HepG2 (cell line): Measurements from ENCODE around the gene PFDN5. TPM values are rescaled to one million over a fixed set of nuclear protein-coding genes. Genes with fewer than 3 reads are reported as not detected.

ENCODE experiments used
- AGO2 ChIP-seq: fragments of 200-400 bp; formaldehyde crosslinking; optimal IDR thresholded peaks from 2 replicates; pipeline ENCODE3; 2017; ENCODE audit warnings: mild to moderate bottlenecking, low read depth, low read length, moderate library complexity
- CENPX ChIP-seq: sonication (generic); formaldehyde crosslinking; IDR thresholded peaks from 2 replicates; pipeline ENCODE4 v1.9.0; 2021; ENCODE audit warnings: mild to moderate bottlenecking, missing genetic modification reagents, moderate library complexity
- EEA1 ChIP-seq: sonication (generic); formaldehyde crosslinking; IDR thresholded peaks from 2 replicates; pipeline ENCODE4 v1.5.1; 2020; ENCODE audit warnings: mild to moderate bottlenecking, missing genetic modification reagents, borderline replicate concordance
- ETV6 ChIP-seq: sonication (generic); formaldehyde crosslinking; conservative IDR thresholded peaks from 2 replicates; pipeline ENCODE4 v1.4.0; 2020; ENCODE audit warnings: missing genetic modification reagents
- GPN1 ChIP-seq: sonication (generic); formaldehyde crosslinking; IDR thresholded peaks from 2 replicates; pipeline ENCODE4 v1.5.1; 2020; ENCODE audit warnings: missing genetic modification reagents, borderline replicate concordance
- HMG20A ChIP-seq: IDR thresholded peaks from 2 replicates; pipeline ENCODE4 v1.6.1; 2016; ENCODE audit warnings: borderline replicate concordance
- JUN ChIP-seq: sonication (generic); formaldehyde crosslinking; IDR thresholded peaks from 2 replicates; pipeline ENCODE4 v1.4.0; 2020; ENCODE audit warnings: mild to moderate bottlenecking, missing genetic modification reagents
- MAF1 ChIP-seq: sonication (generic); formaldehyde crosslinking; IDR thresholded peaks from 2 replicates; pipeline ENCODE4 v1.5.0; 2020; ENCODE audit warnings: missing genetic modification reagents, borderline replicate concordance
- MEIS1 ChIP-seq: sonication (generic); formaldehyde crosslinking; IDR thresholded peaks from 2 replicates; pipeline ENCODE4 v1.9.0; 2021; ENCODE audit warnings: mild to moderate bottlenecking, missing genetic modification reagents, moderate library complexity, borderline replicate concordance
- NFATC3 ChIP-seq: sonication (generic); formaldehyde crosslinking; IDR thresholded peaks from 2 replicates; pipeline ENCODE4 v1.5.1; 2020; ENCODE audit warnings: mild to moderate bottlenecking, missing genetic modification reagents
- NR1H2 ChIP-seq: sonication (generic); formaldehyde crosslinking; IDR thresholded peaks from 2 replicates; pipeline ENCODE4 v1.8.1; 2022; ENCODE audit warnings: low read depth, missing genetic modification reagents, borderline replicate concordance
- PHF8 ChIP-seq: sonication (generic); formaldehyde crosslinking; IDR thresholded peaks from 2 replicates; pipeline ENCODE4 v1.5.0; 2020; ENCODE audit warnings: missing genetic modification reagents
- SSRP1 ChIP-seq: IDR thresholded peaks from 2 replicates; pipeline ENCODE4 v1.6.1; 2016; ENCODE audit warnings: control low read depth
- ZBTB1 ChIP-seq: sonication (generic); formaldehyde crosslinking; IDR thresholded peaks from 2 replicates; pipeline ENCODE4 v1.4.0; 2020; ENCODE audit warnings: missing genetic modification reagents, borderline replicate concordance
- ZC3H13 ChIP-seq: sonication (generic); formaldehyde crosslinking; IDR thresholded peaks from 2 replicates; pipeline ENCODE4 v1.8.1; 2023; ENCODE audit warnings: mild to moderate bottlenecking, missing genetic modification reagents, moderate library complexity
- ZNF225 ChIP-seq: sonication (generic); formaldehyde crosslinking; IDR thresholded peaks from 2 replicates; pipeline ENCODE4 v1.4.0; 2020; ENCODE audit warnings: mild to moderate bottlenecking, missing genetic modification reagents
- ZNF232 ChIP-seq: sonication (generic); formaldehyde crosslinking; IDR thresholded peaks from 2 replicates; pipeline ENCODE4 v1.4.0; 2020; ENCODE audit warnings: missing genetic modification reagents, borderline replicate concordance
- ZNF510 ChIP-seq: sonication (generic); formaldehyde crosslinking; IDR thresholded peaks from 2 replicates; pipeline ENCODE4 v1.4.0; 2020; ENCODE audit warnings: low read depth, mild to moderate bottlenecking, missing genetic modification reagents
- ZNF546 ChIP-seq: sonication (generic); formaldehyde crosslinking; conservative IDR thresholded peaks from 2 replicates; pipeline ENCODE4 v1.8.1; 2023; ENCODE audit warnings: mild to moderate bottlenecking, missing genetic modification reagents
- ZNF737 ChIP-seq: sonication (generic); formaldehyde crosslinking; IDR thresholded peaks from 2 replicates; pipeline ENCODE4 v1.5.0; 2020; ENCODE audit warnings: missing genetic modification reagents, mild to moderate bottlenecking, borderline replicate concordance
- ZSCAN12 ChIP-seq: sonication (generic); formaldehyde crosslinking; IDR thresholded peaks from 2 replicates; pipeline ENCODE4 v1.9.0; 2021; ENCODE audit warnings: mild to moderate bottlenecking, missing genetic modification reagents
- ZSCAN30 ChIP-seq: sonication (generic); formaldehyde crosslinking; IDR thresholded peaks from 2 replicates; pipeline ENCODE4 v1.5.0; 2020; ENCODE audit warnings: mild to moderate bottlenecking, missing genetic modification reagents
- polyA plus RNA-seq, 8 experiments: library from polyadenylated mRNA; depleted of rRNA in 3 of 8; stranded (reverse) in 7 of 8; unstranded in 1 of 8; fragments of >200 nt; fragmentation: Illumina TruSeq in 4 of 8; extraction: Trizol in 4 of 8; gene quantifications; 2 replicates each; pipeline versions ENCODE4 v1.2.1 to v1.2.3, GENCODE V29; 2011 to 2016; ENCODE audit warnings: low read depth in 4 of 8, missing spikeins in 1 of 8, mixed read lengths in 1 of 8; ENCODE audit not compliant: insufficient read depth in 1 of 8
- total RNA-seq, 5 experiments: library from RNA; depleted of rRNA; stranded (reverse); fragments of >200 nt; fragmentation: Illumina TruSeq; extraction: Trizol; gene quantifications; 2 replicates each; pipeline ENCODE4 v1.2.3, GENCODE V29; 2016; ENCODE audit warnings: low read depth in 1 of 5
- TF ChIP-seq, protein P1 (sequence below): sonication (generic); formaldehyde crosslinking; IDR thresholded peaks from 2 replicates; pipeline ENCODE4 v1.5.1; 2020; ENCODE audit warnings: mild to moderate bottlenecking, missing genetic modification reagents, borderline replicate concordance
- TF ChIP-seq, protein P2 (sequence below): IDR thresholded peaks from 2 replicates; pipeline ENCODE4 v1.6.1; 2016; ENCODE audit warnings: missing compliant biosample characterization, missing genetic modification reagents, borderline replicate concordance
- TF ChIP-seq, protein P3 (sequence below): sonication (generic); formaldehyde crosslinking; IDR thresholded peaks from 2 replicates; pipeline ENCODE4 v1.4.0; 2020; ENCODE audit warnings: missing genetic modification reagents, low read depth, mild to moderate bottlenecking, borderline replicate concordance
- TF ChIP-seq, protein P4 (sequence below): sonication (generic); formaldehyde crosslinking; IDR thresholded peaks from 2 replicates; pipeline ENCODE4 v1.4.0; 2020; ENCODE audit warnings: missing genetic modification reagents

PFDN5 gene
- total and polyA plus RNA-seq, 2 of the 13 experiments (the other 11 are each of a cell fraction or from before 2014, with no cell fraction given), result 449 to 462 TPM

DNA sequence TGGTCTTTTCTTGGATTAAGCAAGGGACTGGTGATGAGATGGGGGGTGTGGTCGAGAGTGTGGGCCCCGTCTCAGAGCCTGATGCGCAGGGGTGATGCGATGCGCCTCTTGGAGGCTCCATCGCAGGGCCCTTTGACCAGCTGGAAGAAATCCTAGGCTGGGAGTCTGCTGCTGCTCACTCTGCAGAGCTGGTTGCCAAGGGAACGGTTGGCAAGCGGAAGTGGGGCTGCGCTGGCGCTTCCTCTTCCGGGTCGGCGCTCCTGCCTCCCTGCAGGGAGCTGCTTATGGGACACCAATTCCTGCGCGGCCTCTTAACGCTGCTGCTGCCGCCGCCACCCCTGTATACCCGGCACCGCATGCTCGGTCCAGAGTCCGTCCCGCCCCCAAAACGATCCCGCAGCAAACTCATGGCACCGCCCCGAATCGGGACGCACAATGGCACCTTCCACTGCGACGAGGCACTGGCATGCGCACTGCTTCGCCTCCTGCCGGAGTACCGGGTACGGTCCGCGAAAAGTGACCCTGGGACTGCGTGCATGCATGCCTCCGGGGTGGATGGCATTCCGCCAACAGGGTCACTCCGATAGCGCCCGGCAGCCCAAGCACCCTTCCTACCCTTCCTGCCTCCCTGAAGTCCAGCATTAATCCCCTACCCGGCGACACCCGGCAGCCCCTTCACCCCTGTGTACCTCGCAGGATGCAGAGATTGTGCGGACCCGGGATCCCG lies 4.3 kb downstream of the PFDN5 start, which contains the start of gene MYG1 (continued):
- TF ChIP-seq, protein P1, sequence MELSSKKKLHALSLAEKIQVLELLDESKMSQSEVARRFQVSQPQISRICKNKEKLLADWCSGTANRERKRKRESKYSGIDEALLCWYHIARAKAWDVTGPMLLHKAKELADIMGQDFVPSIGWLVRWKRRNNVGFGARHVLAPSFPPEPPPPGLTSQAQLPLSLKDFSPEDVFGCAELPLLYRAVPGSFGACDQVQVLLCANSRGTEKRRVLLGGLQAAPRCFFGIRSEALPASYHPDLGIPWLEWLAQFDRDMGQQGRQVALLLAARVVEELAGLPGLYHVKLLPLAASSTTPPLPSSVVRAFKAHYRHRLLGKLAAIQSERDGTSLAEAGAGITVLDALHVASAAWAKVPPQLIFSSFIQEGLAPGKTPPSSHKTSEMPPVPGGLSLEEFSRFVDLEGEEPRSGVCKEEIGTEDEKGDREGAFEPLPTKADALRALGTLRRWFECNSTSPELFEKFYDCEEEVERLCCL (CRISPR knock-in tag), result 0 out of 2 replicates have a peak, but pooled peaks have one; percentile 76
- TF ChIP-seq ZC3H13 (peak; percentile 80; the same call in 1 of the 2 replicates), NFATC3 (CRISPR knock-in tag) (no peak), ZSCAN30 (CRISPR knock-in tag) (no peak), ZNF737 (CRISPR knock-in tag) (no peak; the same call in 1 of the 2 replicates), ZNF232 (CRISPR knock-in tag) (peak; percentile 41; the same call in 1 of the 2 replicates), EEA1 (CRISPR knock-in tag) (peak; percentile 86; the same call in 1 of the 2 replicates), PHF8 (CRISPR knock-in tag) (peak; percentile 89), AGO2 (peak; percentile 99), ZSCAN12 (no peak), ZNF225 (0 out of 2 replicates have a peak, but pooled peaks have one; percentile 70), SSRP1 (peak; percentile 93), ZNF546 (no peak), GPN1 (no peak), JUN (peak; percentile 60; the same call in 1 of the 2 replicates), ETV6 (CRISPR knock-in tag) (peak; percentile 47; the same call in 1 of the 2 replicates), MEIS1 (no peak), CENPX (CRISPR knock-in tag) (no peak), ZNF510 (0 out of 2 replicates have a peak, but pooled peaks have one; percentile 63), HMG20A (CRISPR knock-in tag) (no peak), NR1H2 (CRISPR knock-in tag) (no peak), MAF1 (CRISPR knock-in tag) (no peak), ZBTB1 (CRISPR knock-in tag) (0 out of 2 replicates have a peak, but pooled peaks have one; percentile 70)
- TF ChIP-seq, protein P2, sequence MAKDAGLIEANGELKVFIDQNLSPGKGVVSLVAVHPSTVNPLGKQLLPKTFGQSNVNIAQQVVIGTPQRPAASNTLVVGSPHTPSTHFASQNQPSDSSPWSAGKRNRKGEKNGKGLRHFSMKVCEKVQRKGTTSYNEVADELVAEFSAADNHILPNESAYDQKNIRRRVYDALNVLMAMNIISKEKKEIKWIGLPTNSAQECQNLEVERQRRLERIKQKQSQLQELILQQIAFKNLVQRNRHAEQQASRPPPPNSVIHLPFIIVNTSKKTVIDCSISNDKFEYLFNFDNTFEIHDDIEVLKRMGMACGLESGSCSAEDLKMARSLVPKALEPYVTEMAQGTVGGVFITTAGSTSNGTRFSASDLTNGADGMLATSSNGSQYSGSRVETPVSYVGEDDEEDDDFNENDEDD (CRISPR knock-in tag), result peak; percentile 76; the same call in 1 of the 2 replicates
- TF ChIP-seq, protein P3, sequence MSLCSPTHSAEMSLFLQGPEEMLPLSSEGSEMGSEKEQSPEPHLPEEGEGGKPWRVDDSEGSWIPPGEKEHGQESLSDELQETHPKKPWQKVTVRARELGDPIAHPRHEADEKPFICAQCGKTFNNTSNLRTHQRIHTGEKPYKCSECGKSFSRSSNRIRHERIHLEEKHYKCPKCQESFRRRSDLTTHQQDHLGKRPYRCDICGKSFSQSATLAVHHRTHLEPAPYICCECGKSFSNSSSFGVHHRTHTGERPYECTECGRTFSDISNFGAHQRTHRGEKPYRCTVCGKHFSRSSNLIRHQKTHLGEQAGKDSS (CRISPR knock-in tag), result peak; percentile 92
- TF ChIP-seq, protein P4, sequence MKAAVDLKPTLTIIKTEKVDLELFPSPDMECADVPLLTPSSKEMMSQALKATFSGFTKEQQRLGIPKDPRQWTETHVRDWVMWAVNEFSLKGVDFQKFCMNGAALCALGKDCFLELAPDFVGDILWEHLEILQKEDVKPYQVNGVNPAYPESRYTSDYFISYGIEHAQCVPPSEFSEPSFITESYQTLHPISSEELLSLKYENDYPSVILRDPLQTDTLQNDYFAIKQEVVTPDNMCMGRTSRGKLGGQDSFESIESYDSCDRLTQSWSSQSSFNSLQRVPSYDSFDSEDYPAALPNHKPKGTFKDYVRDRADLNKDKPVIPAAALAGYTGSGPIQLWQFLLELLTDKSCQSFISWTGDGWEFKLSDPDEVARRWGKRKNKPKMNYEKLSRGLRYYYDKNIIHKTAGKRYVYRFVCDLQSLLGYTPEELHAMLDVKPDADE (CRISPR knock-in tag), result no peak
